SK-N-SH (cell line): ENCODE data around the gene TACC2.

ENCODE experiments used
- TF ChIP-seq, protein P1 (sequence below): IDR thresholded peaks from 2 replicates; pipeline ENCODE4 v1.6.1; 2012; ENCODE audit warnings: mild to moderate bottlenecking, low read depth, low read length, moderate library complexity
- TF ChIP-seq, protein P2 (sequence below): fragments of 200-600 bp; sonication (generic); IDR thresholded peaks from 2 replicates; pipeline ENCODE4 v1.6.1; 2017; ENCODE audit warnings: antibody characterized with exemption, mild to moderate bottlenecking, moderate library complexity

DNA sequence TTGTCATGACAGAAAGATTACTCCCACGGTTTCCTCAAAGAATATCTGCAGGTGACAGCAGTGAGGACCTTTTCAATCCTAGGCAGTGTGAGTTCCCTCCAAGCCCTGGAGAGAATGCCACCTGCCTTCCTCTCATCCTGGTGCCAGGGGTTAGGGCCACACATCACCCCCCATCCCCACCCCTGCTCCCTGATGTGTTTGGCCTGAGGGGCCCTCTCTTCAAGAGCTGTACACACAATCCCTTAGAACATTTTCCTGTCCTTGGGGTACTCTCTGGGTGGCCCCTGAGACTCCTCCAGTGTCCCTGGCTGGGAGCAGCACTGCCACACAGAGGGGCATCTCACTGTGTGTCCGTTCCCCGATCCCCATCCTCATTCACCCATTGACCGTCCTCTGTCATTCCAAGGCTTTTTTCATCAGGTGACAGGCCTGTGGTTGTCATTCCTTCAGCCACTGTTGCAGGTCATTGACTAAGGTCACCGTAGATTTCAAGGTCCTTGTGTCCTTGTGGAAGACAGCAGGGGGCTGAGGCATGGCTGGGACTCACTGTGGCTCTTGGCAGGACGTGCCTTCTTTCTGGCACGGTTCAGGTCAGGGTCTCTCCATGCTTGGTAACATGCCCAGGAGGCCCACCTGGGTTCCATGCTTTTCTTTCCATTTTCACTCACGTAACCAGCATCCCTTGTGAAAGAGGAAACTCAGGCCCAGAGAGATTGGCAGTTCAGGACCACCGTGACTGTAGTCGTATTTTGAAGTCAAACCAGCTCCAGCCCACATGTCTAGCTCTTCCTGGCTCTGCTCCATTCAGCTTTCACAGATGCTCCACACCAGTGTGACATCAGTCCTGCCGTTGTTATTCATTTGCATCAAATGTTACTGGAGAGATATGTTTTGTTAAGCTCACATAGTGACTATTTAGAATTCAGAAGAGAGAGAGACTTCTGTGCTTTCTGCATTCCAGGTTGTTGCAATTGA lies 255.3 kb downstream of the TACC2 start:
- TF ChIP-seq, protein P1, sequence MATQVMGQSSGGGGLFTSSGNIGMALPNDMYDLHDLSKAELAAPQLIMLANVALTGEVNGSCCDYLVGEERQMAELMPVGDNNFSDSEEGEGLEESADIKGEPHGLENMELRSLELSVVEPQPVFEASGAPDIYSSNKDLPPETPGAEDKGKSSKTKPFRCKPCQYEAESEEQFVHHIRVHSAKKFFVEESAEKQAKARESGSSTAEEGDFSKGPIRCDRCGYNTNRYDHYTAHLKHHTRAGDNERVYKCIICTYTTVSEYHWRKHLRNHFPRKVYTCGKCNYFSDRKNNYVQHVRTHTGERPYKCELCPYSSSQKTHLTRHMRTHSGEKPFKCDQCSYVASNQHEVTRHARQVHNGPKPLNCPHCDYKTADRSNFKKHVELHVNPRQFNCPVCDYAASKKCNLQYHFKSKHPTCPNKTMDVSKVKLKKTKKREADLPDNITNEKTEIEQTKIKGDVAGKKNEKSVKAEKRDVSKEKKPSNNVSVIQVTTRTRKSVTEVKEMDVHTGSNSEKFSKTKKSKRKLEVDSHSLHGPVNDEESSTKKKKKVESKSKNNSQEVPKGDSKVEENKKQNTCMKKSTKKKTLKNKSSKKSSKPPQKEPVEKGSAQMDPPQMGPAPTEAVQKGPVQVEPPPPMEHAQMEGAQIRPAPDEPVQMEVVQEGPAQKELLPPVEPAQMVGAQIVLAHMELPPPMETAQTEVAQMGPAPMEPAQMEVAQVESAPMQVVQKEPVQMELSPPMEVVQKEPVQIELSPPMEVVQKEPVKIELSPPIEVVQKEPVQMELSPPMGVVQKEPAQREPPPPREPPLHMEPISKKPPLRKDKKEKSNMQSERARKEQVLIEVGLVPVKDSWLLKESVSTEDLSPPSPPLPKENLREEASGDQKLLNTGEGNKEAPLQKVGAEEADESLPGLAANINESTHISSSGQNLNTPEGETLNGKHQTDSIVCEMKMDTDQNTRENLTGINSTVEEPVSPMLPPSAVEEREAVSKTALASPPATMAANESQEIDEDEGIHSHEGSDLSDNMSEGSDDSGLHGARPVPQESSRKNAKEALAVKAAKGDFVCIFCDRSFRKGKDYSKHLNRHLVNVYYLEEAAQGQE, result no peak
- TF ChIP-seq, protein P2, sequence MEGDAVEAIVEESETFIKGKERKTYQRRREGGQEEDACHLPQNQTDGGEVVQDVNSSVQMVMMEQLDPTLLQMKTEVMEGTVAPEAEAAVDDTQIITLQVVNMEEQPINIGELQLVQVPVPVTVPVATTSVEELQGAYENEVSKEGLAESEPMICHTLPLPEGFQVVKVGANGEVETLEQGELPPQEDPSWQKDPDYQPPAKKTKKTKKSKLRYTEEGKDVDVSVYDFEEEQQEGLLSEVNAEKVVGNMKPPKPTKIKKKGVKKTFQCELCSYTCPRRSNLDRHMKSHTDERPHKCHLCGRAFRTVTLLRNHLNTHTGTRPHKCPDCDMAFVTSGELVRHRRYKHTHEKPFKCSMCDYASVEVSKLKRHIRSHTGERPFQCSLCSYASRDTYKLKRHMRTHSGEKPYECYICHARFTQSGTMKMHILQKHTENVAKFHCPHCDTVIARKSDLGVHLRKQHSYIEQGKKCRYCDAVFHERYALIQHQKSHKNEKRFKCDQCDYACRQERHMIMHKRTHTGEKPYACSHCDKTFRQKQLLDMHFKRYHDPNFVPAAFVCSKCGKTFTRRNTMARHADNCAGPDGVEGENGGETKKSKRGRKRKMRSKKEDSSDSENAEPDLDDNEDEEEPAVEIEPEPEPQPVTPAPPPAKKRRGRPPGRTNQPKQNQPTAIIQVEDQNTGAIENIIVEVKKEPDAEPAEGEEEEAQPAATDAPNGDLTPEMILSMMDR, result no peak
